HG03196 (cell line): Measurements from ENCODE around the gene TBC1D21.

Source experiments
- ATAC-seq: cut with Tn5 transposase; IDR thresholded peaks from one replicate; pipeline ENCODE4 v1.9.1; 2021; ENCODE audit not compliant: unreplicated experiment

Gene TBC1D21, protein sequence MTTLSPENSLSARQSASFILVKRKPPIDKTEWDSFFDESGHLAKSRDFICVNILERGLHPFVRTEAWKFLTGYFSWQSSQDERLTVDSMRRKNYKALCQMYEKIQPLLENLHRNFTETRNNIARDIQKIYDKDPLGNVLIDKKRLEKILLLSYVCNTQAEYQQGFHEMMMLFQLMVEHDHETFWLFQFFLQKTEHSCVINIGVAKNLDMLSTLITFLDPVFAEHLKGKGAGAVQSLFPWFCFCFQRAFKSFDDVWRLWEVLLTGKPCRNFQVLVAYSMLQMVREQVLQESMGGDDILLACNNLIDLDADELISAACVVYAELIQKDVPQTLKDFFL

DNA sequence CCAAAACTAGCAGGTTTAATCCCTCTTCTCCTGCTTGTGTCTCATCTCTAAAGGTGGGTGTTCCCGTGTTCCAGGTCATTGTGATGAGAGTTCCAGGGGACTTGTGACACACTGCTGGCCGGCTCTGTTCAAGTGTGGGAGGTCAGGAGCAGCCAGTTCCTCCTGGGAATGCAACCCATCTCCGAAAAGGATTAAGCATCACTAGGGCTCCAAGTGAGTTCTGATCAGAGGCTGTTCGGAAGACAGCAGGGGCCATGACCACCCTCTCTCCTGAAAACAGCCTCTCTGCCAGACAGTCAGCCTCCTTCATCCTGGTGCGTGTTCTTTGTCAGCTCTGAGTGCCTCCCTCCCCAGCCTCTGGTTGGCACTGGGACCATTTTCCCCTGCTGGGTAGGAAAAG is at the start of gene TBC1D21:
Gene TBC1D21, plus strand, starts transcription at position 109 of the 400 bp plus-strand sequence. Its CDS starts 146 bp downstream, at position 255.
- no peak for ATAC-seq

DNA sequence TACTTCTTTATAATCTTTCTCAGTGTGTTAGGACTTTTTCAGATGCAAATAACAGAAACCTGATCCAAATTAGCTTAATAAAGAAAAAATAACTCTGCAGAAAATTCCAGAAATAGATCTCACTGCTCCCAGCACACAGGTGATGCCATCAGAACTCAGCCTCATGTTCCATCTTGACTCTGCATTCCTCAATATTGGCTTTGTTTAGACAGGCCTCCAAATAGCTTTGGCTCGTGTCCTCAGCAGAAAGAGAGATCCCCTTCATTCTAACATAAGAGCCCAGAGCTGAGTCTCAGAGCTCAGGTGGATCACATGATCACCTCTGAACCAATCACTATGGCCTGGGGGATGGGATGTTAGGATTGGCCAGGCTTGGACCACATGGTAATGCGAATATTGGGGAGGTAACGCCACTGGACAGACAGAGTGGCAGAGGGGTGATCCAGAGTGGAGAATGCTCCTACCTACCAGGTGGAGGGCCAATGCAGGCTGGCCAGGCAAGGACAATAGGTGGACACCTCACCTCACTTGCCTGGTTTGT is 46.6 kb upstream of the TBC1D21 start:
- no peak for ATAC-seq

DNA sequence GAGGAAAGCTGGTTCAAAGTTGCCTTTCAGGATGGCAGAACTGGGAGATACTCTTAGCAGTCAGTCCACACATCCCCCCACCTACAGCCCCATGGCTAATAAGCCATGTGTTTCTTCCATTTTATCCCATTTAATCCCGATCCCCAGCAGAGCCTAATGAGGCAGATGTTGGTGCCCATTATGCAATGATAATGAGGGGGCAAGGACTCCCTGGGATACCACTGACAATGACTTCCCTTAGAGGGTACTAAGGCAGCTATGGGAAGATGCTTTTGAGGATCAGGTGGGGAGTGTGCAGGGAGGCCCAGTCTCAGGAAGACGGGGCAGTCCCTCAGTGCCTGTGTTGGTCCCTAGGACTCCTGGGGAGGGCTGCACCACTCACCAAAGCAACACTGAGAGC is 43.8 kb upstream of the TBC1D21 start:
- ATAC-seq = no peak

DNA sequence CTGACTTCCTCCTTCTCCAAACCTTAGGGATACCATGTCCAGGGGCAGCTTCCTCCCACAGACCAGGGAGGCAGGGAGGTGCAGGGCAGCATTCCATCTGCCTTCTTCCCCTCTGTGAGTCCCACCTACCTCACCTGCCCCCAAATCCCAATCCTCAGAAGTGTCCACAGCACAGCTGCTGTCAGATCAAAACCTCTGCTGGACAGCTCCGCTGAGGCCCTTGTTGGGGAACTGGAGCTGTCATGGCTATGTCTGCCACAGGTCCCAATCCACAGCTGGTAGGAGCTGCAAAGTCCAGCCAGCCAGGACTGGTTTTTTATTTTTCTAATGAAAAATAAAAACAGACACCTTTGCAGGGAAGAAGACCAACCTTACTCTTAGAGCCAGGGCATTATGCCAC is 40.7 kb upstream of the TBC1D21 start:
- ATAC-seq = no peak

DNA sequence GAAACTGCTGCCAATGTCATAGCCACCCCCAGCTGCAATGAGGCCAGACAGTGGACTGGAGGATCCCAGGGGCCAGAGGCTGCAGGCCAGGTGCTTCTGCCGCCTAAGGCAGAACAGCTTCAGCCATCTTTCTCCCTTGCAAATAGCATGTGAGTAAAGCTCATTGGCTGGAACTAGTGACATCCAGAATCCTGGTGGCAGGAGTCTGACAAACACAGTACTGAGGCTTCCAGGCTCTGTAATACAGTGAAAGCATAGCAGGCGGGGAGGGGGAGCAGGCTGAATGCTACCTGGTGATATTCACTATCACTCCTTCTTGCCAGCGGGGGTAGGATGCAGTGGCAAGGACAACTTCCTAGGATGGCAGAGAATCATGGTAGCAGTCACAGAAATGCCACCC is 36.5 kb upstream of the TBC1D21 start:
- ATAC-seq = no peak

DNA sequence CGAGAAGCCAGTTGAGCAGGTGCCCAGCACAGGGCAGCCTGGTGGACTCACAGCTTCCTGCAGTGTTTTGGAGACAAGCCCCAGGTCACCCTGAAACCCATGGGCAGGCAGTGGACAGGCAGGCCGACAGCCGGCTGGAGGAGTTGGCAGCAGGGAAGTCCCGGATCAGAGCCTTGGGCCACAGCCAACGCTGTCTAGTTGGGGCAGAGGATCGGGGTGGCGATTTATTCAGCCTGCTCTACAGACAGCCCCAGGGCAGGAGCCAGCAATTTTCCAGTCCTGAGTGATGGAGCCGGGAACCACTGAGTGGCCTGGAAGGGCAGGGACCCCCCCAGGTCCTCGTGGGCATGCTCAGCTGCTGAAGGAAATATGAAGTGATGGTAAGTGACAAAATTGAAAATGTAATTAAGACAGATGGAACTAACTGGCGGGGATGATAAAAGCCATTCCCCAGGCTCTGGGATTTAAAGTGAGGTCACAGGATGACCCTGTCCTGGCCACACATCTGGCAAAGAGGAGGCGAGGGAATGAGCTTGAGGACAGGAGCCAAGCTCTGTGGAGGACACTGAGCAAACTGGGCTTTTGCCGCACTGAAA is 34.4 kb upstream of the TBC1D21 start:
- no peak for ATAC-seq

DNA sequence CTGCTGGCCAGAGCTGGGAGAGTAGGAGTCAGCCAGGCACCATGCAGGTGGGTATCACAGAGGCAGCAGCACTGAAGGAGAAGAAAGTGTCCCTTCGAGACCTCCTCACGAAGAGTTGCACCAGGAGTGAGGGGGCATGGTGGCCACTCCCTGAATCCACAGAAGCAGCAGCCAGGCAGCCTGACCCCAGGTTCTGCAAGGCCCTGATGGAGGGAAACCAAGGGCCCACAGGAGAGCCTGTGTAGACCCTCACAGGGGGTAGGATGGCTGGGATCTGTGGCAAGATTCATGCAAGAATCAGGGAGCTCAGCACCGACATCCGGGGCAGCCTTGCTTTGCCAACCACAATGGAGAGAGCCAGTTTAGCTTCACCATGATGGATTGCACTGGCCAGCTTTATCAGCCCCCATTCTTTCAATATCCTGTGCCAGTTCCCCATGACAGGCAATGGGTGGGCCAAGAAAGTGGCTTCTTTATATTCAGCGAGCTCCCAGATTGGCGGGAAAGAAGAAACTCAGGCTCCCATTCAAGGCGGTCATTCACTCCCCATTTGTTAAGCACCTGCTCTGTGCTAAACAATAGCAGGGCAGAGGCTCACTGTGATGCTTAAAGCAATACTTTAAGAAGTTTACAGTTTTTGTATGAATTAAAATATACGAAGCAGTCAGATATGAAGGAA is 33.5 kb upstream of the TBC1D21 start:
- ATAC-seq = no peak

DNA sequence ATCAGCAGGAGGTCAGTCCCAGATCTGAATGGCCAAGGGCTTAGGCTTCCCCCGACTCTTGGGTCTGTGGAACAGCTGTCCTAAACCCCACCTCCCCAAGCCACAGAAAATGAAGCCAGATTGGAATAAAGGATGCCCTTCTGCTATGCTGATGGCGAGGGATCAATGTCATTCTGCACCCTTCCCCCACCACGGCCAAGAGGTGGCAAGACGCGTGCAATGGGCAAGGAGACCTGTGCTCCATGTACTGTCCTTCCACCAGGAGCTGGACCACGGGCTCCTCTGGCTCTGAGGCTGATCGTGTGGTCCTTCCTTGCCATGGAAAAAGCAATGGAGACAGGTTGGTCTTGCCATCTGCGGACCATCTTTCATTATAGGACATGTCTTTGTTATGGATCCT is 32.6 kb upstream of the TBC1D21 start:
- ATAC-seq = no peak

DNA sequence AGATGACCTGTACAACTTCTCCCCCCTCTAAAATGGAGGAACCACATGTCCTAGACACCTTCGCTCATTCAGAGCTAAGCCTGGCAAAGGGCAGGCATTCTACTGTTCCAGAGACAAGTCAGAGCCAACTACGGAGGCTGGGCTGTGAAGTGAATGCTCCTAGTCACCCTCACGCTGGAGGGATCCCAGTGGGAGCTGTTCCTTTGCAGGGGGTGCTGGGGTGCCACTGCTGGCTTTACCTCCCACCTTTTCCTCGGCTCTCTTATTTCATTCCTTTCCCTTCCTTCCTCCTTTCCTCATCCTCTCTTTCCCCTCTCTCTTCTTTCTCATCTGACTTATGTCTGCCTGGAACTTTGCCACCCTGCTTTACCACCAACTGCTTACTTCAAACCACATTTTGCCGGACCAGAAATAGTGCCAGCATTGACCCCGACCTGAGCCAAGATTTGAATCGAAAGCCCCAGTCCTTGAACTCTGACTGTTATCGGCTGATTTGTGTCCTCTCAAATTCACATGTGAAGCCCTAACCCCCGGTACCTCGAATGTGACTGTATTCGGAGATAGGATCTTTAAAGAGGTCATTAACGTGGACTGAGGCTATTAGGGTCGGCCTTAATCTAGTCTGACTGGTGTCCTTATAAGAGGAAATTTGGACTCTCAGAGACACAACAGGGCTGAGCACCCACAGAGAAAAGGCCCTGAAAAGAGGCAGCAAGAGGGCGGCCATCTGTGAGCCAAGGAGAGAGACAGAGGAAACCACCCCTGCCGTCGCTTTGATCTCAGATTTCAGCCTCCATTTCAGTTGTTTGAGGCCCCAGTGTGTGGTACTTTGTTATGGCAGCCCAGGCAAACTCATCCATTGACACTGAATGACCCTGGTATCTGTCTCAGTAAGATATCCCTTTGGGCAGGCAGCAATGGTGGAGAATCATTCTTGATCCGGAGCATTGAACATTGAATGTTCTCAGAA is 31.3 kb upstream of the TBC1D21 start:
- ATAC-seq = no peak

DNA sequence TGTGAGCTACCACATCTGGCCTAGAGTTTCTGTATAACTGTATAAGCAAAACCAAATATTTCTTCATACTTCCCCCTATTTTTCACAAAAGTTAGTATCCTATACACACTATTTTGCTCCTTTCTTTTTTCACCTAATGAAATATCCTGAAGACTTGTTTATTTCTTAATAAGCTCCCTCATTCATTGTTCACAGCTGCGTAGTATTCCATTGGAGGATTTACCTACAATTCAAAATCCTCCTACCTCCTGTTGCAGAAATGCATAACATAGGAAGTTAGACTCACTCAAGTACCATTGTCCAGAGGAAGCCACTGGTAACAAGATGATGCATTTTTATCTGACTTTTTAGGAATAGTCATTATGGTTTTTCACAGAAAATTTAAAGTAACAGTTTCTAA is 29.6 kb upstream of the TBC1D21 start:
- no peak for ATAC-seq

DNA sequence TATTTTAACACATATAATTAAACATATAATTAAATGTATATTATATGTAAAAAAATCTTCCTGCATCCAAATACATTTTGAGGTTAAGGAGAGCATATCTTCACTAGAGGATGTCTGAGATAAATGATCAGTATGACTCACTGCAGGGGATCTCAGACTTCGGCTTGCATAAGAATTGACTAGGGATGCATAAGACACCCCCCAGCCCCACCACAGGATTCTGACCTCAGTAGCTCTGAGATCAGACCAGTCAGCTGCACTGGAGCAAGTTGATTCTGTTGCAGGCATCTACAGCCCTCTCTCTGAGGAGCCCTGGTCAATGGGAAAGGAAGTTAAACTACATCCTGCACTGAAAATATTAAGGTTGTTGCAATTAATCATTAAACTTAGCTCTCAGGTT is 29.0 kb upstream of the TBC1D21 start:
- ATAC-seq = no peak

DNA sequence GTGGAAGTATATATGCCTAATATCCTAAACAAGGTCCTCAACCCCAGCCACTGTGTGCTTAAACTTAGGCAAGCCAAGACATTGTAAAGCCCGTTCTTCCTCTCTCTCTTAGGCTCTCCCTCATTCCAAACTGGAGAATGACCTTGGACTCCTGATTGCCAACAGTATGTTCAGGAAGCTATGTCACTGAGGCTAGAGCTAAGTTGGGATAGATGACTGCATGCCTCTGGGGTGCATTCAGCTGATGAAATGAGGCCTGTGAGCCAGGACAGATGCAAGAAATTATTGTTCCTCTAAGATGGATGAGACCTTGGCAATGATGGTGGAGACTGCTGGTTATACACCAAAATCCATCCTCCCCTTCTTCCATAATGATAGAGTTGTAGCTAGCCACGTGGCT is 27.9 kb upstream of the TBC1D21 start:
- ATAC-seq = no peak

DNA sequence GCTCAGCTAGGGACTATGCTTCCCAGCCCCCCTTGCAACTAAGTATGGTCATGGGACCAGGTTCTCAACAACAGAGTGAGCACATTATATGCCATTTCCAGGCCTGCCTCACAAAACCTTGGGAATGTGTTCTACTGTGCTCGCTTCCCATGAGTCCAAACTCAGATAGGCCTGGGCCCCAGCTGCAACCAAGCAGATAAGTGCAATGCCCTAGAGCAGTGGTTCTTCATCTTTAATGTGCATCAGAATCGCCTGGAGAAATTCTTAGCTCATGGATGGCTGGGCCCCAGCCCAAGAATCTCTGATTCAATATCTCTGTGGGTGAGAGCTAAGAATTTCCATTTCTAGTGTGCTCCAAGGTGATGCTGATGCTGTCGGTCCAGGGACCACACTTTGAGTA is 27.5 kb upstream of the TBC1D21 start:
- ATAC-seq = no peak

DNA sequence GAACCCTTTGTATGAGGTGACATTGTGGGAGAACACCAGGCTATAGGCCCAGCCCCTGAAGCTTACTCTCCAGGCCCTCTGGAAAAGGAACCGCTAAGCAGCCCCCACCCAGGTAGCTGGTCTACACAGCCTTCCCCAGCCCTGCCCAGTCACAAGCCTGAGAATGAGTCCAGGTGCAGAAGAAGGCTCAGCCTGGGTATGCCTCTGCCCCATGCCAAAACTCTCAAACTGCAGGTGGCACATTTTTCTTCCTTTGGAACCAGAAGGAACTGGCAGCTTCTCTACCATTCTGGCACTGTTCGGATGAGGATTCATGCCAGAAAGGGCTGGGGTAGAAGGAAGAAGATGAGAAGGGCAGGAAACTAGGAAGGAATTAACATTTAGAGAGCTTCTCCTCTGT is 23.7 kb upstream of the TBC1D21 start:
- ATAC-seq = no peak

DNA sequence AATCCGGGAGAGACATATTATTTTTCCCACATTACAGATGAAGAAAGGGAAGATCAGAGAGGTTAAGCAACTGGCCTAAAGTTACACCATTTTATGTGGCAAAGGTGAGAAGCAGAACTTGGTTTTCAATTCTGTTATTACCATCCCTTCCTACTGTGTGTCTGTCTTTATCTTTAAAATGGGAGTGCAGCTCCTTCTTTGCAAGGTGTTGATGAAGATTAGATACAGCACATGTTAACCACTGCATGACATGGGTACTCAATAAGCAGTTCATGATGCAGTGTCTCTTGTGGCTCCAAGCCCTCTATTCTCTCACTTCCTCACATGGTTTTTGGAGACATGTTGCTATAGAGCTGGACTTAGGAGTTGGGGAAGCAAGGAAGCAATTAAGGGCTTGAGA is 23.1 kb upstream of the TBC1D21 start:
- ATAC-seq = no peak

DNA sequence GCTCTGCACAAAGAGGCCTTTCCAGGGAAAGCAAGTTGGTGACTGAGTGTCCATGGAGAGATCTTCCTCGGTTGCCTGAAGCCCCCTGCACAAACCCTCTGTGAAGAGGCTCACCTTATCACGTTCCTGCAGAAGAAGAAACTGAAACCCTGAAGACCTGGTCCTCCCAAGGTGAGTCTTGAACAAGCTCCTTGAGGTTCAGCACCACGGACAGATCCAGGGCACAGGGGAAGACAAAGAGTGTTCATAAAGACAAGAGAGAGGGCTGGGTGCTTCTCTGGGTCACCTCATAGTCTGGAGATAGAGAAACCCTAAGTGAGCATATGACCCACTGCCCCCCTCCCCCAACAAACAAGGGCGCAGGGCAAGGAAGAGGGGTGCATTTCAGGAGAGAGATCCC is 21.7 kb upstream of the TBC1D21 start:
- no peak for ATAC-seq

DNA sequence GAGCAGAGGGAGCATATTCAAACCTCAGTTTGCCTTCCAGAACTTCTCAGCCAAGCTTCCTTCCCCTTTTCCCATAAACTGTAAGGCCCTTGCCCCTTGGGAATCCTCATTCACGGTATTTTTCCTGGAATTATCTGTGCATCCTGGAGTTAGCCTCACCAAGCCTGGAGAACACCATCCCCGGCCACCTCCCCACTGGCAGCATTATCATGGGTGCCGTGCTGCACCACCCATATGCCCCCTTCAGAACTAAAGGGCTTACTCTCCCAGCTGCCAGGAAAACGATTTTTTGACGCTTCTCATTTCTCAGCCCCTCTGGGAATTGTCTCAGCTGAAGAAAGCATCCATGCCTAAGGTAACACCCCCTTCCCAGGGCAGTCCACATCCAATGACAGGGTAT is 20.9 kb upstream of the TBC1D21 start:
- no peak for ATAC-seq

DNA sequence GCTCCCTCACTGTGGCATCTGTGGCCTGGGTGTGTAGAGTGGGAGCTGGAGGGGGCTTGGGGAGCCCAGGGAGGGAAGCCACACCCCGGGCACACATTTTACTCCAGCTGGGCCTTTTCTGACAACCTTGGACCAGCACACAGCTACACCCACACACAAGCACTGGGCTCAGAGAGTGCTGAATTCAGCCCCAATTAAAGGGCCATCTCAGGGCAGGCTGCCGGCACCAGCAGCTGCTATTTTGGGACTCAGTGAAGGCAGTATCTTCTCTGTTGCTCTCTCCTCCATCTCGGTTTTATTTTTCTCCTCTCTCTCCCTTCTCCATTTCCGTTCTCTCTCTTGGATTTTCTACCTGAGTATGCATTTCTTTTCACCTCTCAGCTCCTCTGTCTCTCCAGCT is 19.1 kb upstream of the TBC1D21 start:
- ATAC-seq = no peak

DNA sequence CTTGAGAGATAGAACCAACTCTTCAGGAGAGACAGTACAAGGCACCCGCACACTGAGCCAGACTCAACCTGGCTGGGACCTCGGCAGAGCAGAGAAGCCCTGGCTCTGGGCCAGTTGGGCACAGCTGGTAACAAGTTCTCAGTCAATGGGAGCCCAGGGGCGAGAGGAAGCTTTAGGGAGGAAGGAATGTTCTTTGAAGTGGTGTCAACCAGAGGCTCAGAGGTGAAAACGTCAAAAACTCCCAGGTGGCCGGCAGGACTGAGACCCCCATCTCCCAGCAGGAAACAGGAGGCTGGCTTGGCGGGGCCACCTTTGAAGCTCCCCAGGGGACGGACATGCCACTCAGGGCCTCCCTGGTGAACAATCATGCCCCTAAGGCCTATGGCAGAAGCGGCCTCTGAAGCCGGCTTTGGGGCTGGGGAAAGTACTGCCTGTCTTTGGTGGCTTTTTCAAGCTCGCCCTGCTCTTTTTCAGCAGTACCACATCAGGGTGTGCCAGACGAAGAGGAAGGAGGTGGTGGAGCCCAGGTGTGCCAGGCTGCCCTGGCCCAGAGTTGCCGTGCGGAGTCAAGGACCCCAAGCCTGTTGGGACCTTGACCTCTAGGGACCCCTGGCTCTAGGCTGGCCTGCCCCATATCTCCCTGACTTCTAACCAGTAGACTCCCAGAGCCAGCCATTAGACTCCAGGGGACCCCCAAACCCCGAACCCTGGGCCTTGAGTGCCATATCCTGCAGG is 16.7 kb upstream of the TBC1D21 start:
- ATAC-seq = no peak

DNA sequence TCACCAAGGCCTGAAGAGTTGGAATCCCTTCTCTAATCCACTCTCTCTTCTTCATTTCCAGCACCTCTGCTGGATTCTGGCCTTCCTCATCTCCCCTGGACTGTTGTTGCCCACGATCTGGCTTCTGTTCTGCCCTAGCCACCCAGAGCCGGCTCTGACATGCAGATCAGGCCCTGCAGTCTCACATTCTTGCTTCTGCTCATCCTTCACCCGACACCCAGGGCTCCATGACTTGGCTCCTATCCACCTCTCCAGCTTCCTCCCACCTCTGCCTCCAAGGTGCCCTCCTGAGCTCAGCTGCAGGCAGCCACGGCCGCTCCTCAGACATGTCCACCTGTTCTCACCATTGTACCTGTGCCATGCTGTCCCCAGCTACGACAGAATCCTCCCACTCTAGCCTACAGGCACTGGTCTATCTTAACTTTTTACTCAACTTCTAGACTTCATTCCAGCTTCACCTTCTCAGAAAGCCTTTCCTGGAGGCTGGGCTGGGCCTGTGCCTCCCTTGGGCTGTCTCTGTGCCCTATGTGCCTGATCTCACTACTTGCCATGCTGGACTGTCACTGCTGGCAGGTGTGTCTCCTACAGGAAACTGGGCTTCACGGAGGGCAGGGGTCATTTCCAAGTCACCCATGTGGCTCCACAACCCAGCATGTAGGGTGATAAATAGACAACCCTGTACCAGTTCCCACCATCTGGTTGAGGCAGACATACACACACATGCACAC is 16.0 kb upstream of the TBC1D21 start:
- ATAC-seq = no peak
